Fibroblast of skin of scalp (primary cell): Measurements from ENCODE around the gene SLC5A6.

Experiments used
- DNase-seq: peaks from one replicate; pipeline ENCODE4 v3.0.0-alpha.2; 2013

SLC5A6 gene

GRCh38 chr2:27236626-27237025 lies 24.6 kb upstream of the SLC5A6 start:
- DNase-seq, result no peak

- no peak for DNase-seq
Observed at GRCh38 chr2:27236136-27236535, 24.1 kb upstream of the SLC5A6 start.

- DNase-seq, result no peak
Observed at GRCh38 chr2:27233341-27233740, 21.3 kb upstream of the SLC5A6 start.

GRCh38 chr2:27231921-27232320 lies 19.9 kb upstream of the SLC5A6 start:
- no peak for DNase-seq

GRCh38 chr2:27227501-27227900 lies 15.4 kb upstream of the SLC5A6 start:
- DNase-seq, result no peak

- no peak for DNase-seq
Observed at GRCh38 chr2:27225526-27225925, 13.5 kb upstream of the SLC5A6 start.

- DNase-seq, result no peak
Observed at GRCh38 chr2:27223416-27223815, 11.3 kb upstream of the SLC5A6 start.

- no peak for DNase-seq
Observed at GRCh38 chr2:27222407-27222806, 10.3 kb upstream of the SLC5A6 start.

GRCh38 chr2:27221166-27221565 lies 9.1 kb upstream of the SLC5A6 start:
- no peak for DNase-seq

GRCh38 chr2:27220091-27220490 lies 8.0 kb upstream of the SLC5A6 start:
- DNase-seq, result no peak

- DNase-seq, result no peak
Observed at GRCh38 chr2:27219091-27219490, 7.0 kb upstream of the SLC5A6 start.

GRCh38 chr2:27218614-27219013 lies 6.5 kb upstream of the SLC5A6 start:
- no peak for DNase-seq

GRCh38 chr2:27217173-27218121 lies 5.4 kb upstream of the SLC5A6 start, which contains the start of gene CAD:
Gene CAD (plus strand): TSS chr2:27217369. CDS start chr2:27217552, 183 bp downstream.
- peak; percentile 86 for DNase-seq

GRCh38 chr2:27216416-27217137 lies 4.5 kb upstream of the SLC5A6 start:
- DNase-seq, result no peak

- DNase-seq, result peak; percentile 62
Observed at GRCh38 chr2:27214941-27215340, 2.9 kb upstream of the SLC5A6 start.

- DNase-seq, result peak; percentile 35
Observed at GRCh38 chr2:27212626-27213471, 781 bp upstream of the SLC5A6 start.

- DNase-seq, result no peak
Observed at GRCh38 chr2:27211241-27211942, 676 bp downstream of the SLC5A6 start.

GRCh38 chr2:27209621-27210401 lies 2.3 kb downstream of the SLC5A6 start:
- no peak for DNase-seq

- no peak for DNase-seq
Observed at GRCh38 chr2:27208486-27209050, 3.5 kb downstream of the SLC5A6 start.

GRCh38 chr2:27206346-27206745 lies 5.7 kb downstream of the SLC5A6 start:
- no peak for DNase-seq

- DNase-seq, result no peak
Observed at GRCh38 chr2:27205206-27205605, 6.9 kb downstream of the SLC5A6 start.
